Measurements from ENCODE around the gene SPTBN5.

Gene SPTBN5

DNA sequence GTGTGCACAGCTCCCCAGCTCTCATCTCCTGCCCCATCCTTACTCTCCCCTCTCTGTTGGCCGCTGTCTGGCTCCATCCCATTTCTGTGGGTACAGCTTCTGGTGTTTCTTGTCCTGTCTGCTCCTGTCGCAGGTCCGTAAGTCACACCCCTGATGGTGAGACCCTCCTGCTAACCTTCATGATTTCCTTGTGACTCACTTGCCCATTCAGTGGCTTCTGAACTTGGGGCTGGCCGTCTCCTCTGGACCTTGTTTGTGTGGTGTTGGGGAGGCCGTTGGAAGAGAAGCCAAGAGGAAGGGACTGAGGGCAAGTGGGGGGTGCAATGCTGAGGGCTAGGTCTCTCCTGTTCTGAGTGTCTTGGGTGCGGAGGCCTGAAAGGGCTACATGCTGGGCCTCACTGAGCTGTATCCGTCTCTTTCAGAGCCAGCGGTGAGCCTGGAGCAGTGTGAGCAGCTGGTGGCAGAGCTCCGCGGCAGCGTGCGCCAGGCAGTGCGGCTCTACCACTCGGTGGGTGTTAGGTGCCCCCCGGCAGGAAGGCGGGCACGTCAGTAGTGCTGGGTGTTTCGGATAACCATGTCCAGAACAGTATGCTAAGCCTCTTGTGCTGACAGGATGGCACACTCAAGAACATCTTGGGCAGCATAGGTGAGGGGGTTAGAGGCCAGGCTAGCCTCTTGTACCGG lies 69.6 kb downstream of the SPTBN5 start:
- no peak for DNase-seq (ENCODE audit: low read depth)

DNA sequence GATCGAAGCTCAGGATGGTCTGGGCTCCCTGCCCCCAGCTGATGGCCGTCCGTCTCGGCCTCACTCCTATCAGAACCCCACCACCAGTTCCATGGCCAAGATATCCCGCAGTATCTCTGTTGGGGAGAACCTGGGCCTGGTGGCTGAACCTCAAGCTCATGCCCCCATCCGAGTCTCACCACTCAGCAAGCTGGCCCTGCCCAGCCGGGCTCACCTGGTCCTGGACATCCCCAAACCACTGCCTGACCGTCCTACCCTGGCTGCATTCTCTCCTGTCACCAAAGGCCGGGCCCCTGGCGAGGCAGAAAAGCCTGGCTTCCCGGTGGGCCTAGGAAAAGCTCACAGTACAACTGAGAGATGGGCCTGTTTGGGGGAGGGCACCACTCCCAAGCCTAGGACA lies 70.4 kb downstream of the SPTBN5 start:
- DNase-seq (ENCODE audit: low read depth), result no peak

DNA sequence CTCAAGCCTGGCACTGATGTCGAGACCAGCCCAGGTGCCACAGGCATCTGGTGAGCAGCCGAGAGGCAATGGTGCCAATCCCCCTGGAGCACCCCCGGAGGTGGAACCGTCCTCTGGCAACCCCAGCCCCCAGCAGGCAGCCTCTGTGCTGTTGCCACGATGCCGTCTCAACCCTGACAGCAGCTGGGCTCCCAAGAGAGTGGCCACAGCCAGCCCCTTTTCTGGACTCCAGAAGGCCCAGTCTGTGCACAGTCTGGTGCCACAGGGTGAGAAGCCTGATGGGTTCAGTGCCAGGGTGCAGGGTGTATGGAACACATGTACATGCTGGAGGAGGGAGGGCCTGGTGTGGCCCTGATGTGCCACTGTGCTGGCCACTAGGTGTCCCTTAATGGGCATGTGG lies 70.9 kb downstream of the SPTBN5 start:
- DNase-seq (ENCODE audit: low read depth), result no peak

DNA sequence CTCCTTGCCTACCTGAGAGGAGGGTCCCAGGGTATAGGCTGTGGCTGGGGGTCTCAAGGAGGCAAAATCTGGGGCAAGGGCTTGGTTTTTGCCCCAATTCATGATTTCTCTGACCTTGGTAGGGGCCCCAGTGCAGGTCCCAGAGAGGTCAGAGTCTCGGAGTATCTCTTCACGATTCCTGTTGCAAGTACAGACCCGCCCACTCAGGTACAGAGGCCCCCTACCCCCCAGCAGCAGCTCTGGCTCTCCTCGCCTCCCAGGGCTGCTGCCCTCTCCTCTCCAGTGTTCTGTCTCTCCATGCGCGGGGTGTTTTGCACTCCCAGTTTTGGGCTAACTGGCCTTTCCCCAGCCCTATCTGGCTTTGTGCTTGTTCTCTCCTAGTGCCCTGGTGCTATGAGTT lies 71.4 kb downstream of the SPTBN5 start:
- DNase-seq (ENCODE audit: low read depth), result no peak

DNA sequence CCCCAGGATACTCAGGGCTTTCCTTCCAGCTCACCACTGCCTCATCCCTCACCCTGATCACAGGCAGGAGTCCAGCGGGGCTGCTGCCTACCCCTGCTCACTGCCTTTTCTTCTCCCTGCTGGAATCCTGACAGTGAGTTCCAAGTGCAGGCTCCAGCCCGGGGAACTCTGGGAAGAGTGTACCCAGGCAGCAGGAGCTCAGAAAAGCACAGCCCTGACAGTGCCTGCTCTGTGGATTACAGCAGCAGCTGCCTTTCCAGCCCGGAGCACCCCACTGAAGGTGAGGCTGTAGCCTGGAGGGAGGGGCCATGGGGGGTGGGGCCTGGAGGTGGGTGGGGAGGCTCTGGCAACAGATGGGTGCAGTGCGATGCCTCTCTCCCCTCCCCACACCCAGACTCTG lies 72.0 kb downstream of the SPTBN5 start:
- DNase-seq (ENCODE audit: low read depth), result no peak

DNA sequence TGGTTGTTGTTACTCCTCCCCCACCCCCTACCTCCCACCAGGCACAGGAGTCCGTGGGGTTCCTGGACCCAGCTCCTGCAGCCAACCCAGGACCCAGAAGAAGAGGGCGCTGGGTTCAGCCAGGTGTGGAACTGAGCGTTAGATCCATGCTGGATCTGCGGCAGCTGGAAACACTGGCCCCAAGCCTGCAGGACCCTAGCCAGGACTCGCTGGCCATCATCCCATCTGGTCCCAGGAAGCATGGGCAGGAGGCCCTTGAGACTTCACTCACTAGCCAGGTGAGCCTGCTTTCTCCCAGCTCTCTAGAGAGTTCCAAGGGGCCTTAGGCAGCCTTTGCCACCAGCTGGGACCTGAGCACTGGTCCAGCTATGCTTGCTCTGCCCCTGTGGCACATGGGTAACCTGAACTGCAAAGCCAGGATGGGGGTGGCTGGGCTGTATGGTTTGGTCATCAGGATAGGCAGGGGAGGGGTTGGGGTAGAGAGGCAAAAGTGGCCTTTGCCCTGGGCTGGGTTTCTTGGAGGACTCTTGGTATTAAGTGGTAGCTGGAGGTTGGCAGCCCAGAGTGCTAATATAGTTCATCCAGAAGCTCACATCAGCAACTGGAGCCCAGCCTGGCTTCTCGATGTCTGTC lies 72.9 kb downstream of the SPTBN5 start:
- no peak for DNase-seq (ENCODE audit: low read depth)

DNA sequence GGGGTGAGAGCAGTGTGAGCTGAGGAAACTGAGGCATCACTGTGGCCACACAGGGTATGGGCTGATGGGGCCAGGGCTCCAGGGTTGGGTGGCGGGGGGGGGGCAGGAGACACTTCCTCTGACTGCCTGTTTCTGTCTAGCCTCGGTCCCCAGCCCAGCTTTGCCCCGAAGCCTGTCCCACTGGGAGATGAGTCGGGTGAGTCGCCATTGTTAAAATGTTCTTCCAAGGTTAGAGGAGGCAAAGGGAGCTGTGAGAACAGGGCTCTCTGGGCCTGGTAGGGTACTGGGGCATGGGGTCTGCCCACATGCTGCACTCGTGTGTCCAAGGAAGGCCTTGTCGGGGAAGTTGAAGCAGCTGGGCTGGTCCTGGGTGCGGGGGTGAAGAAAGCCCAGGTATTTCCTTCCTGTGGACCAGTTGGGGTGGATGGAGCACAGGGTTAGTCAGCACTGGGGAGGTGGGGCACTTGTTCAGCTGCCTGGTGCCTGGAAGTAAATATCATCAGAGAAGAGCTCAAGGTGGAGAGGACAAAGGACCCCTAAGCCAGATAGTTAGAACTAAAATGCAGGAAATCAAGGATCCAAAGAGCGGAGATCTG lies 74.3 kb downstream of the SPTBN5 start:
- DNase-seq (ENCODE audit: low read depth), result no peak

DNA sequence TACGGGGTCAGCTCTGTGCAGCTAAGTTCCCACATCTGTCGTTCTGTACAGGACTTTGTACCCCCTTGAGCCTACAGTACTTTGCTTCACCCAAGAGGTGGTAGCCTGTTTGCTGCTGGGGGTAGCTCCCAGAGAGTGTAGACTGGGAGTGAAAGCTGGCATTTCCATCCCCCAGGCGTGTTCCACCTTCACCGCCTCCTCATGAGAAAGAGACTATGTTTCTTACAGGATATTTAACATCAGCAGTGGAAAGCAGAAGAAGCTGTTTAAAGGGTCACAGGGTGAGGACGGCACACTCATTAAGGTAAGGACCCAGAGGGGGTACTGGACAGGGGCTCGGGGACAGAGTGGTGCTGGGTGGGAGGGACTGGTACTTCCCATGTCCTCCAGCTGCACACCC lies 76.1 kb downstream of the SPTBN5 start:
- no peak for DNase-seq (ENCODE audit: low read depth)

DNA sequence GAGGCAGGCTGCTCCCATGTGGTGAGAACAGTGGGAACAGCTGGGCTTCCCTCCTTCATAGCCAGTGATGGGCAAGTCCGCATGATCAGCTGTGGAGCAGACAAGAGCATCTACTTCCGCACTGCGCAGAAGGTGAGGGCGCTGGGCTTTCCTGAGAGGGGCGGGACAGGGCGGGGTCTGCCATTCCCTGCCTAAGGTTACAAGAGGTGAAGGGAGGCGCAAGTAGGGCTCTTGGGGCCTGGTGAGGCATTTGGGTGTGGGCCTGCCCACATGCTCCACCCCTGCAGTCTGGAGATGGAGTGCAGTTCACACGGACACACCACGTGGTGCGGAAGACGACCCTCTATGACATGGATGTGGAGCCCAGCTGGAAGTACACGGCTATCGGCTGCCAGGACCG lies 76.5 kb downstream of the SPTBN5 start:
- no peak for DNase-seq (ENCODE audit: low read depth)

DNA sequence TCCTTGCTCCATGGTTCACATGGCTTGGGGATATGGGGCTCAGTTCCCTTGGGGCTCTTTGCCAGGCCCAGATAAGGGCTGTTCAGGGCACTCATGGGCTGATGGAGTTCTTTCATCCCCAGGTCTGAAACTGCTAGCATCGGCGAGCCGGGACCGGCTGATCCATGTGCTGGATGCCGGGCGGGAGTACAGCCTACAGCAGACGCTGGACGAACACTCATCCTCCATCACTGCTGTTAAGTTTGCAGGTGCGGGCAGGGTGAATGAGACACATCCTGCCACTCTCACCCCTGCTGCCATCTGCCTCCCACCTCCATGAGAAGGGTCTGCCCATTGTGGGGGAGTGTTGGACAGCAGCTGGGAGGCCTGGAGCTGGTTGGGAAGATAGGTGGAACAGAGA lies 77.1 kb downstream of the SPTBN5 start:
- no peak for DNase-seq (ENCODE audit: low read depth)

DNA sequence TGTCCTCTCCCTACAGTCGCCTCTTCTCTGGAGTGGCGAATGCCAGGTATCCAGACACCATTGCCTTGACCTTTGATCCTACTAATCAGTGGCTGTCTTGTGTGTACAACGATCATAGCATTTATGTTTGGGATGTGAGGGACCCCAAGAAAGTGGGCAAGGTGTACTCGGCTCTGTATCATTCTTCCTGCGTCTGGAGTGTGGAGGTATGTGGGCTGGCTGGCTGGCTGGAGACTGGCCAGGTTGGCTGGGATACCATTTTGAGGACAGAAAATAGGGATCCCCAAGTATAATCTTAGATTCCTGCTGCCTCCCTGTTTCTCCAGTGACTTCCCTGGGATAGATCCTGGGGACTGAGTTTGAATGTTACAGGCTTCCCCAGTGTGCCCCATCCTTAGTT lies 79.3 kb downstream of the SPTBN5 start:
- no peak for DNase-seq (ENCODE audit: low read depth)

DNA sequence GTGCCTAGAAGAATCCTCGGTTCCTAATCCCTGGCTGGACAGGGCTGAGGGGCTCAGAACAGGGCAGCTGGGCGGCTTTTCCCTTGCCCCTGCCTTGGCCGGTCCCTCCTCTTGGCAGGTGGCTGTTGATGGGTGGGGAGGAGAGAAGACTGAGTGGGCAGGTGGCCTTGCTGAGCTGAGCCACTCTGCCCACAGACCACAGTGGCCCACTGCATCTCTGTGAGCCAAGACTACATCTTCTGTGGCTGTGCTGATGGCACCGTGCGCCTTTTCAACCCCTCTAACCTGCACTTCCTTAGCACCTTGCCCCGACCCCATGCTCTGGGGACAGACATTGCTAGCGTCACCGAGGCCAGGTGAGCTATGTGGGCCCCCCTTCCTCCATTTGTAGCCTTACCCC lies 80.4 kb downstream of the SPTBN5 start:
- no peak for DNase-seq (ENCODE audit: low read depth)

DNA sequence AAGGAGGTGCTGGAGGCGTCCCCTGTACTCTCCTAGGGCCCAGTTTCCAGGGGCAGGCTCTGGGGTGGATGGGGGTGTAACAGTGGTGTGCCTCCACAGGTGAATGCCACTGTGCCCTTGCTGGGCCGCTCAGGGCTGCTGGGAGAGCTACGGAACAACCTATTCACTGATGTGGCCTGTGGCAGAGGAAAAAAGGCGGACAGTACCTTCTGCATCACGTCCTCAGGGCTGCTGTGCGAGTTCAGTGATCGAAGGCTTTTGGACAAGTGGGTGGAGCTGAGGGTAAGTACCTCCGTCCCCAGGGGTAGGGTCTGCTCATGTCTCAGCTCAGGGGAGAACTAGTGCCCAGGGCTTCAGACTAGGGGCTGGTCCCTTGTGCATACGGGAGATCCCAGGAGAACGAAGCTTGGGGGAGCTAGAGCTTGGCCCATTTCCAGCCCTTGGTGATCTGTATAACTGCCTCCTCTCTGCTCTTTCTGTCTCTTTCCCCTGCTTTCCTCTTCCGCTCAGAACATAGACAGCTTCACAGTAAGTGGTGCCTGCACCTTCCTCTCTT lies 81.0 kb downstream of the SPTBN5 start:
- DNase-seq (ENCODE audit: low read depth), result no peak

DNA sequence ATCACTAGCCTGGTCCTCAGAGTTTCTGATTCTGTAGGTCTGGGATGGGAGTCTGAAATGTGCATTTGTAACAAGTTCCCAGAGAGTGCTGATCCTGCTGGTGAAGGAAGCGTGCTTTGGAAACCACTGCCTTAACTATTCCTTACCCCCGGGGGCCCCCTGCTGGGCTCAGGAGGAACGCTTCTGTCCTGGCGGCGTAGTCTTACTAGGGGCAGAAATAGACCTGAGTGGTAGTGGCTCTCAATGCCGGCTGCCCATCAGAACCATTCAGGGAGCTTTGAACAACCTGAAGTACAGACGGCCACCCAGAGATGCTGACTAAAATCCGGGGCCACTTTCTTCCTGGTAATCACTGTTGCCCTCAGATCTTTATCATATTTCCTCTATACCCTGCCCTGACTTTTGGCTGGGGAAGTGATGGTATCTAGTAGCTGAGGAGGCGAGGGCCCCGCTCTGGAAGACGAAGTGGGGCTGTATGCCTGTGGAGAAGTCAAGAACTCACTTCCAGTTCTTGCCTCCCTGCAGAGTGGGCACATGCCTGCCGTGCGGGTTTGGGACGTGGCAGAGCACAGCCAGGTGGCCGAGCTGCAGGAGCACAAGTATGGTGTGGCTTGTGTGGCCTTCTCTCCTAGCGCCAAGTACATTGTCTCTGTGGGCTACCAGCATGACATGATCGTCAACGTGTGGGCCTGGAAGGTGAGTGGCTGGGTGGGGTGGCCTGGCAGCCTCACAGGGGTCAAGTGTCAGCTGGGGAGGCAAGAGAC lies 82.2 kb downstream of the SPTBN5 start:
- DNase-seq (ENCODE audit: low read depth), result peak; percentile 59

DNA sequence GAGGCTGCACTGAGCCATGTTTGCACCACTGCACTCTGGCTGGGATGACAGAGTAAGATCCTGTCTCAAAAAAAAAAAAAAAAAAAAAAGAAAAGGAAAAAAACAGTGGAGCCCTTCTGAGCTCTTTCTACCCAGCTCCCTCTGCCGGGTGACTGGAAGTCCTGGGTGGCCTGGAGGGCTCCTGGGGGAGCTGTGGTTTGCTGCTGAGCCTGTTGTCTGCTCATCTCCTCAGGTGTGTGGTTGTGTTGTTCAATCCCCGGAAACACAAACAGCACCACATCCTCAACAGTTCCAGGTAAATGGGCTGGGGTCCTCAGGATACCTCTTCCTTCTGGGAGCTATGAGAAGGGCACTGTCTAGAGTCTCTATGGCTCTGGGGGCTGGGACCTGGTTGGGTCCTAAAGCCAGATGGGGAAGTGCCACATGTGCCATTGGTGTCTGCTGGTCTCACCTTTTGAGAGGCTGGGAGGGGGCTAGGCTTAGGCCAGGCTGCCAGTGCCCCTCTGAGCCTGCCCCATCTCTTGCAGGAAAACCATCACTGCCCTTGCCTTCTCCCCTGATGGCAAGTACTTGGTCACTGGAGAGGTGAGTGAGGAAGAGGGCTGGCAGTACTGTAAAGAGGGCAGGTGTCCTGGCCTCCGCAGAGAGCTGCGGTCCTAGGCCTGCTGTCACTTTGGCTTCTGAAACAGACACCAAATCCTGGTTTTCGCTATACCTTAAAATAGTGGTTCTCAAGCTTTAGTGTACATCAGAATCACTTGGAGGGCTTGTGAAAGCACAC lies 83.0 kb downstream of the SPTBN5 start:
- DNase-seq (ENCODE audit: low read depth), result no peak

DNA sequence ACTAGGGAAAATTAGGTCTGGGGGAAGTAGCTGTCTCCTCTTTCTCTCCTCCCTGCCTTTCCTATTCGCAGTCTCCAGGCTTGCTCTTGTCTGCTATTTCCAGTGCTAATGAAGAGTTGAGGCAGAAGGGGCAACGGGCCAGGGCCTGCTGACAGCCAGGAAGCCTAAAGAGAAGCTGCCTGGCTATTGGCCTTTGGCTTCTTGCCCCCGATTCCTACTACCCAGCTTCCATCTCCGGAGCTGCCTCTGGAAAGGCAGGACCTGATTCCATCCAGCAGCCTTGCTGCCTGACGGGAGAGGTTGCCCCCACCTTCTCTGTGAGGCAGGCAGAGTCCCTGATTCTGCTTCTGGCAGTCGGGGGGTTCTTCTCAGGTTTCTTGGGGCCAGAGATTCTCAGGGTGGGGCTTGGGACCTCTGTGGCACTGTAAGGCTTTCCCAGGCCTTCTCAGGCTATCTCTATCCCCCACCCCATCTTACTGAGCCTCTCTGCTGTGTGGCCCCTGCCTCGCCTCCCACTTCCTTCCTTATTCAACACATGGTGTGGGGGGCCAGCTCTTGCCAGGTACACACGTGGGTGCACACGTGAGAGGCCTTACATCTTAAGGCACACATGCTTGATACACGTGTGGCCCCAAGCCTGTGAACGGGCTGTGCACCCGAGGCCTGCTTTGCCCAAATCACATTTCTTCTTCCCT lies 84.2 kb downstream of the SPTBN5 start:
- no peak for DNase-seq (ENCODE audit: low read depth)

DNA sequence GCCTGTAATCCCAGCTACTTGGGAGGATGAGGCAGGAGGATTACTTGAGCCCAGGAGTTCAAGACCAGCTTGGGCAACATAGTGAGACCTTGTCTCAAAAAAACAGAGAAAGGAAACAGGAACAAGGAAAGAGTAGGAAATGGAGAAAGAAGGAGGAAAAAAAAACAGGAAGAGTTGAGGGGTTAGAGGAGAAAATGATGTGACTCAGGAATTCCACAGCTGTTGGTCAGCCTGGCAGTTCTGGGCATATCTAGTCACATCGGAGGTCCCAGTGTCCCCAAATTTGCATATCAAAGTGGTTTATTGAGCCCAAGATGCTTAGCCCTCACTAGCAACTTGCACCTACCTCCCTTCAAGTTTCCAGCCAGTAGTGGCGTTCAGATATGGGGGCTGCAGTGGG lies 84.7 kb downstream of the SPTBN5 start:
- DNase-seq (ENCODE audit: low read depth), result no peak

DNA sequence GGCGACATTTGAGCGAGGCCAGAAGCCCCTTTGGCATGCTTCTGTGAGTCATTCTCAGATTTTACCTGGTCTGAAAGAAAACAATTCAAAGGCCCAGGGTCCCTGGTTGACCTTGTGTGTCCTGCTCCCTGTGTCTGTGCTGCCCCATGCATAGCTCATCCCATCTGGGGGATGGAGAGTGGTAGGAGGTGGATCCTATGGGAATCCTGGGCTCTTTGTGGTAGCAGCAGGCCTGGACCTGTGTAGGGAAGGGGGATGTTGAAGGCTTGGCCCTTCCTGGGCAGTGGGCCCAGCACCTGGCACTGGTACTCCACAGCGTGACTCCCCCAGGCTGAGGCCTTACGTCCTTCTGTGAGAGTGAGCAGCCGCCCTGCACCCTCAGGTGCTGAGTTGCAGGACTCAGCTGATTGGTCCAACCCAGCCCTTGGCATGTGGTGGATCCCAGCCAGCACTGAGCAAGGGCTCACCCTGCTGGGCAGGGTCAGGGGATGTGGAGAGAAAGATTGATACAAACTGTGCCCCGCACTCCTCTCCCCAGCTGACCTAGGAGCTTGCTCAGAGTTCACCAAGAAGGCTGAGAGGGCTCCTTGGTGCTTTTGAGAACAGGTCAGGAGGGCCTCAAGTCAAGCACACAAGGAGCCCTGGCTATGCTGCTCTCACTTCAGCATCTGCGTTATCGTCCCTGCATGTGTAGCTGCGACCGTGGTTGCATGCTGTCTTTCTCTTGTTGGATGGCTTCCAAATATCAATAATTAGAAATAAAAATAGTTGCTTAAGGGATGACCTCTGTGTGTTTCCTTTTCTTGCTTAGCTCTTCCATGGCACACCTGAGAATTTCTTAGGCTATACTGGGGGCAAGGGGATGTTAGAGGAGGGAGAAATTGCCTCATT lies 87.3 kb downstream of the SPTBN5 start:
- no peak for DNase-seq (ENCODE audit: low read depth)

DNA sequence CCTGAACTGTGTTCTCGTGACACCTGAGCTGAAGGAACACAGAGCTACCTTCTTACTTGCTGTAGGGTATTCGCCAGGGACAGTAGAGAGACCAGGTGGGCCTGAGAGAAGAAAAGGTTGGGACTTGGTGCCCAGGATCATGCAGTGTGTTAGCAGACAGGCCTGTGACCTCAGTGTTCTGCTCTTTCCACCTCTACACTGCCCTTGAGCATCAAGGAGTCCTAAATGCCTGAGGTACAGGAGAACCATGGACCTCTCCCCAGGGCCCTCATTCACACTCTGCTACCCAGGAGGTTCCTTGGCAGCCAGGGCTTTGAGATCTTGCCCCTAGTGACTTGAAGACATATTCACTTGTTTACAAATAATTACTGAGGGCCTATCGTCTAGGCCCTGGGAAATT lies 88.1 kb downstream of the SPTBN5 start:
- no peak for DNase-seq (ENCODE audit: low read depth)

Measured in T follicular helper cell (primary cell).